ENCODE results near the gene GPR162. TPM values are rescaled to one million over a fixed set of nuclear protein-coding genes. Genes with fewer than 3 reads are reported as not detected.
A peak's percentile ranks its signal among the peaks of the same experiment; 100 is the strongest.

Gene GPR162
- total and polyA plus RNA-seq, 8 donors, result 1.3 to 9.3 (median 4.0) TPM

GRCh38 chr12:6773590-6774351, 47.9 kb upstream of the GPR162 start:
- peak overlapping the region; percentile 15 to 66 (median 54) for H3K27ac ChIP-seq
- peak in 1 of 2 donors; percentile 69 for DNase-seq
- TF ChIP-seq POLR2AphosphoS5 (IDR thresholded peaks at IDR 0.05) (no peak), POLR2A (IDR thresholded peaks at IDR 0.05) (no peak), EP300 (IDR thresholded peaks at IDR 0.05) (no peak), CTCF (IDR thresholded peaks at IDR 0.05) (no peak)
- H3K4me3 ChIP-seq, result peak overlapping the region; percentile 39 to 48 (median 40)
- H3K36me3 ChIP-seq, result peaks cover 12 to 23% (median 19%) of the 10 kb centered on the region in 4 donors
- H3K9me3 ChIP-seq, result no peaks in the 10 kb centered on the region
- intact Hi-C loops (cut with DNase I; ENCODE audit: low total_unique reads), result no loop called here
- H3K27me3 ChIP-seq, result peaks cover 0 to 38% (median 13%) of the 10 kb centered on the region in 3 donors
- 16 to 30% (median 21%) methylated on average over 21 to 58 of the region's 60 CpGs for WGBS, 5 donors
- H3K4me1 ChIP-seq, result peaks cover 39 to 92% (median 81%) of the 10 kb centered on the region in 4 donors

- Histone ChIP-seq H3K27me3 (peaks cover 0 to 38% (median 13%) of the 10 kb centered on the region in 3 donors), H3K27ac (peak overlapping the region in 4 of 5 donors; percentile 28 to 66 (median 59)), H3K9me3 (no peaks in the 10 kb centered on the region), H3K4me1 (peaks cover 31 to 92% (median 80%) of the 10 kb centered on the region in 4 donors), H3K4me3 (peak overlapping the region in 3 of 4 donors; percentile 39 to 48 (median 41)), H3K36me3 (peaks cover 11 to 21% (median 18%) of the 10 kb centered on the region in 4 donors)
- WGBS, 5 donors, result 78 to 89% (median 81%) methylated on average over 15 of the region's 15 CpGs
- TF ChIP-seq POLR2AphosphoS5 (IDR thresholded peaks at IDR 0.05) (peak in 1 of 3 donors; percentile 18), POLR2A (IDR thresholded peaks at IDR 0.05) (no peak)
- DNase-seq, result no peak
- intact Hi-C loops (cut with DNase I; ENCODE audit: low total_unique reads), result no loop called here
Measured at GRCh38 chr12:6774499-6775062, 47.0 kb upstream of the GPR162 start.

GRCh38 chr12:6775185-6776174, 46.1 kb upstream of the GPR162 start:
- Histone ChIP-seq H3K36me3 (peaks cover 2 to 12% (median 9%) of the 10 kb centered on the region in 4 donors), H3K9me3 (no peaks in the 10 kb centered on the region), H3K4me3 (no peak overlapping the region), H3K27ac (peak overlapping the region in 4 of 5 donors; percentile 10 to 66 (median 59)), H3K4me1 (peaks cover 30 to 83% (median 72%) of the 10 kb centered on the region in 4 donors), H3K27me3 (peaks cover 0 to 38% (median 13%) of the 10 kb centered on the region in 3 donors)
- DNase-seq, result no peak
- TF ChIP-seq POLR2AphosphoS5 (IDR thresholded peaks at IDR 0.05), result peak in 2 of 3 donors; percentile 22 to 45
- TF ChIP-seq POLR2A (IDR thresholded peaks at IDR 0.05), result no peak
- intact Hi-C loops (cut with DNase I; ENCODE audit: low total_unique reads), result no loop called here
- WGBS, 5 donors, result 30 to 53% (median 44%) methylated on average over 16 of the region's 16 CpGs

- Histone ChIP-seq H3K4me1 (peaks cover 24 to 64% (median 55%) of the 10 kb centered on the region in 4 donors), H3K27me3 (peaks cover 0 to 33% (median 13%) of the 10 kb centered on the region in 3 donors), H3K4me3 (no peak overlapping the region), H3K27ac (peak overlapping the region in 1 of 5 donors; percentile 82), H3K9me3 (no peaks in the 10 kb centered on the region), H3K36me3 (no peaks in the 10 kb centered on the region)
- WGBS, 5 donors, result 87 to 97% (median 95%) methylated on average over 5 of the region's 5 CpGs
- TF ChIP-seq CTCF (IDR thresholded peaks at IDR 0.05), result no peak
- TF ChIP-seq EP300 (IDR thresholded peaks at IDR 0.05), result no peak
- TF ChIP-seq POLR2AphosphoS5 (IDR thresholded peaks at IDR 0.05), result no peak
- TF ChIP-seq POLR2A (IDR thresholded peaks at IDR 0.05), result no peak
- no peak for DNase-seq
- intact Hi-C loops (cut with DNase I; ENCODE audit: low total_unique reads), result no loop called here
Measured at GRCh38 chr12:6777386-6777785, 44.2 kb upstream of the GPR162 start.
